ENCODE results near the gene SDR42E2. TPM values are rescaled to one million over a fixed set of nuclear protein-coding genes. Genes with fewer than 3 reads are reported as not detected.

SDR42E2 gene
- total and polyA plus RNA-seq, 2 donors (not counting 1 experiment from before 2014, with no cell fraction given), result 0.12 to 0.62 TPM

DNA sequence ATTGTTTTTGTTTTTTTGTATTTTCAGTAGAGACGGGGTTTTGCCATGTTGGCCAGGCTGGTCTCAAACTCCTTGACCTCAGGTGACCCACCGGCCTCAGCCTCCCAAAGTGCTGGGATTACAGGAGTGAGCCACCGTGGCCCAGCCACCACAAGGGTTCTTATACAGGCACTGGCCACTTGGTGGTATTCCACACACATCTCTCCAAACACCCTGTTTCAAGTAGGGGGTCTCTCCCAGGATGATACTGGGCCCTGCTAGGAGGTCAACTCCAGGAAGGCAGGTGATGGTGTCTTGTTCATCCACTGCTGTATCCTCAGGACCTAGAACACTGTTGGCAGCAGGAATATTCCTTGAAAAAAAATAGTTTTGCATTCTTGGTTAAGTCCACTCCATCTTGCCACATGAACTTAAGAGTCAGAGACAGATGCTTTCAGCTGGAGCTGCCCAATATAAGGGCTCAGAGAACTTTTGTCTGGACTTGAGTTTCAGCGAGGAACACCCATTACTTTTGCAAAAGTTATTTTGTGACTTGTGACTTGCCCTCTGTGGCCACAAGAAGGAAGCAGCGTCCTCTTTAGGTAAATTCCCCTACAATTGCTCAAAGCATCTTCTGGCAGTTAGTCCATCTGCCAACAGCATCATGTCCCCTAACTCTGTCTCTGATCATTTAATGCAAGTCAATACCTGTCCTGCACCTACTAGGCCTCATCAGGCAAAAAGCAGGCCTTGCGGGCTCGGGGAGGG lies 36.4 kb downstream of the SDR42E2 start:
- H3K4me3 Mint-ChIP-seq, result peak overlapping the region; percentile 52
- TF ChIP-seq, protein P1, sequence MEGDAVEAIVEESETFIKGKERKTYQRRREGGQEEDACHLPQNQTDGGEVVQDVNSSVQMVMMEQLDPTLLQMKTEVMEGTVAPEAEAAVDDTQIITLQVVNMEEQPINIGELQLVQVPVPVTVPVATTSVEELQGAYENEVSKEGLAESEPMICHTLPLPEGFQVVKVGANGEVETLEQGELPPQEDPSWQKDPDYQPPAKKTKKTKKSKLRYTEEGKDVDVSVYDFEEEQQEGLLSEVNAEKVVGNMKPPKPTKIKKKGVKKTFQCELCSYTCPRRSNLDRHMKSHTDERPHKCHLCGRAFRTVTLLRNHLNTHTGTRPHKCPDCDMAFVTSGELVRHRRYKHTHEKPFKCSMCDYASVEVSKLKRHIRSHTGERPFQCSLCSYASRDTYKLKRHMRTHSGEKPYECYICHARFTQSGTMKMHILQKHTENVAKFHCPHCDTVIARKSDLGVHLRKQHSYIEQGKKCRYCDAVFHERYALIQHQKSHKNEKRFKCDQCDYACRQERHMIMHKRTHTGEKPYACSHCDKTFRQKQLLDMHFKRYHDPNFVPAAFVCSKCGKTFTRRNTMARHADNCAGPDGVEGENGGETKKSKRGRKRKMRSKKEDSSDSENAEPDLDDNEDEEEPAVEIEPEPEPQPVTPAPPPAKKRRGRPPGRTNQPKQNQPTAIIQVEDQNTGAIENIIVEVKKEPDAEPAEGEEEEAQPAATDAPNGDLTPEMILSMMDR (IDR thresholded peaks at IDR 0.05), result no peak
- no peak for TF ChIP-seq EZH2 (IDR thresholded peaks at IDR 0.05; ENCODE audit: borderline replicate concordance, insufficient read depth, low read depth, low read length, poor library complexity, severe bottlenecking)
- peaks cover 33% of the 10 kb centered on the region for H3K4me1 Mint-ChIP-seq
- peaks cover 3% of the 10 kb centered on the region for H3K27me3 Mint-ChIP-seq
- H2AFZ ChIP-seq (ENCODE audit: insufficient read depth, low read depth, low read length, poor library complexity, severe bottlenecking), result no peak overlapping the region
- H3K79me2 ChIP-seq (ENCODE audit: control insufficient read depth, insufficient read depth, low read length), result no peaks in the 10 kb centered on the region
- H3K4me3 ChIP-seq (ENCODE audit: control extremely low read depth in 1 of 5, extremely low read depth in 1 of 5, insufficient read depth in 1 of 5, low read depth in 2 of 5, low read length in 4 of 5), result no peak overlapping the region
- ChIA-PET CTCF (interaction anchor here (0.6 to 2.7 kb wide), 3 partner anchors 10 to 71 kb away, joined by 3 to 9 read pairs (median 3); no protein-coding TSS in a partner anchor), POLR2A (interaction anchor here (0.6 kb wide), 1 partner anchor 101 kb away, joined by 9 read pairs; no protein-coding TSS in a partner anchor)
- H3K9ac ChIP-seq (ENCODE audit: low read length), result no peak overlapping the region
- no peaks in the 10 kb centered on the region for H3K9me3 ChIP-seq (ENCODE audit: control extremely low read depth in 1 of 3, control insufficient read depth in 2 of 3, insufficient read depth in 1 of 3, low read length in 2 of 3)
- H3K9me3 Mint-ChIP-seq (ENCODE audit: insufficient read depth), result peaks cover 4% of the 10 kb centered on the region
- no peaks in the 10 kb centered on the region for H4K20me1 ChIP-seq (ENCODE audit: control insufficient read depth, insufficient read depth, low read length, poor library complexity, severe bottlenecking)
- ATAC-seq (ENCODE audit: low read depth) (no peak), DNase-seq (peak; percentile 43)
- H3K27me3 ChIP-seq (replicated peaks in 1 of 4; ENCODE audit: control extremely low read depth in 1 of 4, control insufficient read depth in 3 of 4, insufficient read depth in 4 of 4, low read length in 3 of 4), result no peaks in the 10 kb centered on the region
- WGBS (ENCODE audit: insufficient coverage), result 72% methylated on average over 5 of the region's 7 CpGs
- H3K36me3 ChIP-seq (replicated peaks in 1 of 2; ENCODE audit: control extremely low read depth in 1 of 2, control insufficient read depth in 1 of 2, extremely low read depth in 1 of 2, insufficient read depth in 2 of 2, low read length in 1 of 2), result no peaks in the 10 kb centered on the region
- peak overlapping the region; percentile 70 for H3K27ac Mint-ChIP-seq
- H3K27ac ChIP-seq (ENCODE audit: low read length in 2 of 2), result peak overlapping the region; percentile 23 to 24
- intact Hi-C loops (cut with micrococcal nuclease), result loop anchor here (10.0 kb wide), 2 partner anchors 374 to 1294 kb away; partner anchors contain the start of genes DCUN1D3 and LYRM1
- peak overlapping the region; percentile 15 for H3K4me2 ChIP-seq (replicated peaks; ENCODE audit: low read depth, low read length, poor library complexity, severe bottlenecking)
- peaks cover 15 to 32% of the 10 kb centered on the region in 2 donors for H3K4me1 ChIP-seq (ENCODE audit: control insufficient read depth in 2 of 2, insufficient read depth in 2 of 2, low read length in 2 of 2)

DNA sequence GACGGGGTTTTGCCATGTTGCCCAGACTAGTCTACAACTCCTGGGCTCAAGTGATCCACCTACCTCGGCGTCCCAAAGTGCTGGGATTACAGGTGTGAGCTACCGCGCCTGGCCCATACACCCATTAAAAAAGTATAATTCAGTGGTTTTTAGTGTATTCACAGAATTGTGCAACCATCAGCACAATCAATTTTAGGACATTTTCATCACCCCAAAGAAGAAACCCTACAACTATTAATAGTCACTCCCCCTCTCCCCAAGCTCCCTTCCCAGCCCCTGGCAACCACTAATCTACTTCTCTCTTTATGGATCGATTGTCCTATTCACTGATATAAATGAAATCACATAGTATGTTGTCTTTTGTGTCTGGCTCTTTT lies 39.9 kb downstream of the SDR42E2 start:
- Histone ChIP-seq H3K4me1 (ENCODE audit: control insufficient read depth in 2 of 2, insufficient read depth in 2 of 2, low read length in 2 of 2) (peaks cover 5 to 31% of the 10 kb centered on the region in 2 donors), H3K79me2 (ENCODE audit: control insufficient read depth, insufficient read depth, low read length) (peaks cover 9% of the 10 kb centered on the region), H3K4me2 (replicated peaks; ENCODE audit: low read depth, low read length, poor library complexity, severe bottlenecking) (no peak overlapping the region), H3K27me3 (replicated peaks in 1 of 4; ENCODE audit: control extremely low read depth in 1 of 4, control insufficient read depth in 3 of 4, insufficient read depth in 4 of 4, low read length in 3 of 4) (no peaks in the 10 kb centered on the region), H2AFZ (ENCODE audit: insufficient read depth, low read depth, low read length, poor library complexity, severe bottlenecking) (no peak overlapping the region), H3K27ac (ENCODE audit: low read length in 2 of 2) (no peak overlapping the region), H3K36me3 (replicated peaks in 1 of 2; ENCODE audit: control extremely low read depth in 1 of 2, control insufficient read depth in 1 of 2, extremely low read depth in 1 of 2, insufficient read depth in 2 of 2, low read length in 1 of 2) (no peaks in the 10 kb centered on the region), H3K9ac (ENCODE audit: low read length) (no peak overlapping the region), H3K9me3 (ENCODE audit: control extremely low read depth in 1 of 3, control insufficient read depth in 2 of 3, insufficient read depth in 1 of 3, low read length in 2 of 3) (no peaks in the 10 kb centered on the region), H4K20me1 (ENCODE audit: control insufficient read depth, insufficient read depth, low read length, poor library complexity, severe bottlenecking) (peaks cover under 1% of the 10 kb centered on the region), H3K4me3 (ENCODE audit: control extremely low read depth in 1 of 5, extremely low read depth in 1 of 5, insufficient read depth in 1 of 5, low read depth in 2 of 5, low read length in 4 of 5) (no peak overlapping the region)
- ChIA-PET POLR2A (no interaction called here), CTCF (interaction anchor here (5.1 to 9.7 kb wide), 2 partner anchors 12 to 94 kb away, joined by 31 to 89 read pairs; partner anchors contain the start of gene POLR3E)
- H3K4me1 Mint-ChIP-seq, result peaks cover 19% of the 10 kb centered on the region
- TF ChIP-seq, protein P1 (IDR thresholded peaks at IDR 0.05), result no peak
- no peak for TF ChIP-seq EZH2 (IDR thresholded peaks at IDR 0.05; ENCODE audit: borderline replicate concordance, insufficient read depth, low read depth, low read length, poor library complexity, severe bottlenecking)
- no peak overlapping the region for H3K27ac Mint-ChIP-seq
- DNase-seq (no peak), ATAC-seq (ENCODE audit: low read depth) (no peak)
- no peak overlapping the region for H3K4me3 Mint-ChIP-seq
- H3K27me3 Mint-ChIP-seq, result no peaks in the 10 kb centered on the region
- intact Hi-C loops (cut with micrococcal nuclease), result no loop called here
- no peaks in the 10 kb centered on the region for H3K9me3 Mint-ChIP-seq (ENCODE audit: insufficient read depth)
- WGBS (ENCODE audit: insufficient coverage), result 80% methylated on average over 1 of the region's 6 CpGs
